SK-N-SH treated with all-trans-retinoic acid at 6 μM for 48 hours (cell line): ENCODE results near the gene CDKN2B-AS1.

Experiments
- ATAC-seq: fragments of 200-7000 bp; cut with Tn5 transposase; 3 replicates; pipeline ENCODE4 v1.9.1; 2020; ENCODE audit warnings: mild to moderate bottlenecking, moderate library complexity
- ARNTL ChIP-seq: fragments of 450-650 bp; formaldehyde crosslinking; IDR thresholded peaks from 2 replicates; pipeline ENCODE4 v1.5.0; 2020; ENCODE audit warnings: low read depth, mild to moderate bottlenecking, moderate library complexity, borderline replicate concordance
- BACH2 ChIP-seq: fragments of 250-450 bp; sonication (Bioruptor Pico); IDR thresholded peaks from 2 replicates; pipeline ENCODE4 v1.9.0; 2021; ENCODE audit warnings: mild to moderate bottlenecking, borderline replicate concordance
- CREB5 ChIP-seq: fragments of 250-450 bp; sonication (Bioruptor Pico); IDR thresholded peaks from 2 replicates; pipeline ENCODE4 v1.5.1; 2020; ENCODE audit warnings: low read depth, mild to moderate bottlenecking, moderate library complexity
- CSDC2 ChIP-seq: fragments of 250-450 bp; sonication (Bioruptor Pico); IDR thresholded peaks from 2 replicates; pipeline ENCODE4 v1.5.0; 2020; ENCODE audit warnings: mild to moderate bottlenecking, moderate library complexity
- CSRNP3 ChIP-seq: fragments of 250-450 bp; sonication (Bioruptor Pico); IDR thresholded peaks from 2 replicates; pipeline ENCODE4 v1.5.1; 2021; ENCODE audit warnings: mild to moderate bottlenecking, moderate library complexity
- ESRRG ChIP-seq: fragments of 250-450 bp; sonication (Bioruptor Pico); IDR thresholded peaks from 2 replicates; pipeline ENCODE4 v1.6.1; 2021; ENCODE audit warnings: mild to moderate bottlenecking
- GLIS3 ChIP-seq: fragments of 250-450 bp; sonication (Bioruptor Pico); IDR thresholded peaks from 2 replicates; pipeline ENCODE4 v1.5.0; 2020; ENCODE audit warnings: mild to moderate bottlenecking, moderate library complexity
- ISL1 ChIP-seq: fragments of 250-450 bp; sonication (Bioruptor Pico); IDR thresholded peaks from 2 replicates; pipeline ENCODE4 v2.1.2; 2022; ENCODE audit warnings: mild to moderate bottlenecking, moderate library complexity
- OSR1 ChIP-seq: fragments of 250-450 bp; sonication (Bioruptor Pico); IDR thresholded peaks from 2 replicates; pipeline ENCODE4 v1.8.0; 2022; ENCODE audit warnings: moderate library complexity, mild to moderate bottlenecking, inconsistent platforms
- PPARA ChIP-seq: fragments of 250-450 bp; sonication (Bioruptor Pico); IDR thresholded peaks from 2 replicates; pipeline ENCODE4 v1.5.0; 2020; ENCODE audit warnings: mild to moderate bottlenecking, borderline replicate concordance
- RARB ChIP-seq: fragments of 250-450 bp; sonication (Bioruptor Pico); IDR thresholded peaks from 2 replicates; pipeline ENCODE4 v1.8.0; 2021; ENCODE audit warnings: mild to moderate bottlenecking, moderate library complexity
- SNAI2 ChIP-seq: fragments of 250-450 bp; sonication (Bioruptor Pico); IDR thresholded peaks from 2 replicates; pipeline ENCODE4 v1.5.0; 2020; ENCODE audit warnings: mild to moderate bottlenecking, moderate library complexity
- TCF4 ChIP-seq: fragments of 250-450 bp; sonication (Bioruptor Pico); IDR thresholded peaks from 2 replicates; pipeline ENCODE4 v1.8.0; 2021; ENCODE audit warnings: mild to moderate bottlenecking, moderate library complexity, borderline replicate concordance
- TOX ChIP-seq: fragments of 250-450 bp; sonication (Bioruptor Pico); IDR thresholded peaks from 2 replicates; pipeline ENCODE4 v1.8.0; 2021; ENCODE audit warnings: mild to moderate bottlenecking, moderate library complexity, borderline replicate concordance
- ZC3H10 ChIP-seq: fragments of 250-450 bp; sonication (Bioruptor Pico); IDR thresholded peaks from 2 replicates; pipeline ENCODE4 v1.5.1; 2021; ENCODE audit warnings: mild to moderate bottlenecking, moderate library complexity
- ZFP30 ChIP-seq: fragments of 450-650 bp; formaldehyde crosslinking; IDR thresholded peaks from 2 replicates; pipeline ENCODE4 v1.5.0; 2022; ENCODE audit warnings: mild to moderate bottlenecking, moderate library complexity
- ZNF565 ChIP-seq: fragments of 450-650 bp; formaldehyde crosslinking; conservative IDR thresholded peaks from 2 replicates; pipeline ENCODE4 v1.5.0; 2020; ENCODE audit warnings: low read depth, mild to moderate bottlenecking, moderate library complexity
- ZNF70 ChIP-seq: fragments of 450-650 bp; formaldehyde crosslinking; IDR thresholded peaks from 2 replicates; pipeline ENCODE4 v1.5.0; 2020; ENCODE audit warnings: mild to moderate bottlenecking, moderate library complexity
- ZNF8 ChIP-seq: fragments of 450-650 bp; formaldehyde crosslinking; IDR thresholded peaks from 2 replicates; pipeline ENCODE4 v1.5.0; 2020; ENCODE audit warnings: mild to moderate bottlenecking, moderate library complexity
- TF ChIP-seq, protein P1 (sequence below): fragments of 250-450 bp; sonication (Bioruptor Pico); IDR thresholded peaks from 2 replicates; pipeline ENCODE4 v1.8.0; 2021; ENCODE audit warnings: low read depth, mild to moderate bottlenecking, moderate library complexity, borderline replicate concordance
- TF ChIP-seq, protein P2 (sequence below): fragments of 250-450 bp; sonication (Bioruptor Pico); IDR thresholded peaks from 2 replicates; pipeline ENCODE4 v1.8.0; 2020; ENCODE audit warnings: mild to moderate bottlenecking, moderate library complexity, borderline replicate concordance

The CDKN2B-AS1 gene

GRCh38 chr9:22114956-22115355 is 120.4 kb downstream of the CDKN2B-AS1 start:
- no peak for ATAC-seq
- TF ChIP-seq CSDC2 (CRISPR knock-in tag) = no peak
- TF ChIP-seq PPARA = no peak
- no peak for TF ChIP-seq ZNF70
- TF ChIP-seq, protein P1, sequence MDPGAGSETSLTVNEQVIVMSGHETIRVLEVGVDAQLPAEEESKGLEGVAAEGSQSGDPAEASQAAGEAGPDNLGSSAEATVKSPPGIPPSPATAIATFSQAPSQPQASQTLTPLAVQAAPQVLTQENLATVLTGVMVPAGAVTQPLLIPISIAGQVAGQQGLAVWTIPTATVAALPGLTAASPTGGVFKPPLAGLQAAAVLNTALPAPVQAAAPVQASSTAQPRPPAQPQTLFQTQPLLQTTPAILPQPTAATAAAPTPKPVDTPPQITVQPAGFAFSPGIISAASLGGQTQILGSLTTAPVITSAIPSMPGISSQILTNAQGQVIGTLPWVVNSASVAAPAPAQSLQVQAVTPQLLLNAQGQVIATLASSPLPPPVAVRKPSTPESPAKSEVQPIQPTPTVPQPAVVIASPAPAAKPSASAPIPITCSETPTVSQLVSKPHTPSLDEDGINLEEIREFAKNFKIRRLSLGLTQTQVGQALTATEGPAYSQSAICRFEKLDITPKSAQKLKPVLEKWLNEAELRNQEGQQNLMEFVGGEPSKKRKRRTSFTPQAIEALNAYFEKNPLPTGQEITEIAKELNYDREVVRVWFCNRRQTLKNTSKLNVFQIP (CRISPR knock-in tag) = no peak
- TF ChIP-seq ZNF8 (CRISPR knock-in tag) = no peak
- no peak for TF ChIP-seq TCF4 (CRISPR knock-in tag)
- no peak for TF ChIP-seq ISL1
- no peak for TF ChIP-seq ARNTL (CRISPR knock-in tag)
- no peak for TF ChIP-seq TOX (CRISPR knock-in tag)
- TF ChIP-seq, protein P2, sequence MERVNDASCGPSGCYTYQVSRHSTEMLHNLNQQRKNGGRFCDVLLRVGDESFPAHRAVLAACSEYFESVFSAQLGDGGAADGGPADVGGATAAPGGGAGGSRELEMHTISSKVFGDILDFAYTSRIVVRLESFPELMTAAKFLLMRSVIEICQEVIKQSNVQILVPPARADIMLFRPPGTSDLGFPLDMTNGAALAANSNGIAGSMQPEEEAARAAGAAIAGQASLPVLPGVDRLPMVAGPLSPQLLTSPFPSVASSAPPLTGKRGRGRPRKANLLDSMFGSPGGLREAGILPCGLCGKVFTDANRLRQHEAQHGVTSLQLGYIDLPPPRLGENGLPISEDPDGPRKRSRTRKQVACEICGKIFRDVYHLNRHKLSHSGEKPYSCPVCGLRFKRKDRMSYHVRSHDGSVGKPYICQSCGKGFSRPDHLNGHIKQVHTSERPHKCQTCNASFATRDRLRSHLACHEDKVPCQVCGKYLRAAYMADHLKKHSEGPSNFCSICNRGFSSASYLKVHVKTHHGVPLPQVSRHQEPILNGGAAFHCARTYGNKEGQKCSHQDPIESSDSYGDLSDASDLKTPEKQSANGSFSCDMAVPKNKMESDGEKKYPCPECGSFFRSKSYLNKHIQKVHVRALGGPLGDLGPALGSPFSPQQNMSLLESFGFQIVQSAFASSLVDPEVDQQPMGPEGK (CRISPR knock-in tag) = no peak

DNA sequence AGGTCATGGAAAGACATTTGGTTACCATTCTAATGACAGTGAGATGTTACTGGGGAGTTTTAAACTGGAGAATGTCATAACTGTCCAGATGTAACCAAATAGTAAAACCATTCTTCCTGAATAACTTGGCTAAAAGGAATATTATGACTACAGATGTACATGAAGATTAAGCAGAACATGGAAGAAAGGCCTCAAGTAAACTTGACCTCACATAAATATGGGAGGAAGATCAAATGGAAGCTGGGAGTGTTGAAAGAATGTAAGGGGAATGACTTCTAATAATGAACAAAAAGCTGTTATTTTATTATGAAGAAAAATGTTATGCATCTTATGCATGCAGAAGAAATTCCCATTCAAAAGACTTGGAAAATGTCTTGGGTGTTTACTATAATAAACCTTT is 122.2 kb downstream of the CDKN2B-AS1 start:
- TF ChIP-seq OSR1 (CRISPR knock-in tag) (no peak), CREB5 (CRISPR knock-in tag) (no peak), CSDC2 (CRISPR knock-in tag) (no peak), ZNF70 (no peak), ZFP30 (CRISPR knock-in tag) (no peak), ZC3H10 (CRISPR knock-in tag) (no peak), ZNF8 (CRISPR knock-in tag) (no peak), TCF4 (CRISPR knock-in tag) (no peak), TOX (CRISPR knock-in tag) (no peak), ESRRG (CRISPR knock-in tag) (no peak), CSRNP3 (CRISPR knock-in tag) (no peak), ARNTL (CRISPR knock-in tag) (no peak), RARB (CRISPR knock-in tag) (no peak), ZNF565 (no peak), SNAI2 (CRISPR knock-in tag) (no peak), BACH2 (CRISPR knock-in tag) (no peak)
- TF ChIP-seq, protein P2 (CRISPR knock-in tag) = no peak

GRCh38 chr9:22117511-22118384 is 123.2 kb downstream of the CDKN2B-AS1 start:
- TF ChIP-seq RARB (CRISPR knock-in tag) = no peak
- no peak for TF ChIP-seq GLIS3
- TF ChIP-seq CREB5 (CRISPR knock-in tag) = no peak
- peak; percentile 47 for ATAC-seq

More for the DNA sequence above, 122.2 kb downstream of the CDKN2B-AS1 start:
- ATAC-seq = no peak
